Measurements from ENCODE around the gene XYLT1. TPM values are rescaled to one million over a fixed set of nuclear protein-coding genes. Genes with fewer than 3 reads are reported as not detected.
A peak's percentile ranks its signal among the peaks of the same experiment; 100 is the strongest.
"Not testable (repeated sequence)": the region's sequence is repeated elsewhere in the genome, so short reads cannot be mapped to it uniquely, and the experiment has no call there.

The XYLT1 gene, protein sequence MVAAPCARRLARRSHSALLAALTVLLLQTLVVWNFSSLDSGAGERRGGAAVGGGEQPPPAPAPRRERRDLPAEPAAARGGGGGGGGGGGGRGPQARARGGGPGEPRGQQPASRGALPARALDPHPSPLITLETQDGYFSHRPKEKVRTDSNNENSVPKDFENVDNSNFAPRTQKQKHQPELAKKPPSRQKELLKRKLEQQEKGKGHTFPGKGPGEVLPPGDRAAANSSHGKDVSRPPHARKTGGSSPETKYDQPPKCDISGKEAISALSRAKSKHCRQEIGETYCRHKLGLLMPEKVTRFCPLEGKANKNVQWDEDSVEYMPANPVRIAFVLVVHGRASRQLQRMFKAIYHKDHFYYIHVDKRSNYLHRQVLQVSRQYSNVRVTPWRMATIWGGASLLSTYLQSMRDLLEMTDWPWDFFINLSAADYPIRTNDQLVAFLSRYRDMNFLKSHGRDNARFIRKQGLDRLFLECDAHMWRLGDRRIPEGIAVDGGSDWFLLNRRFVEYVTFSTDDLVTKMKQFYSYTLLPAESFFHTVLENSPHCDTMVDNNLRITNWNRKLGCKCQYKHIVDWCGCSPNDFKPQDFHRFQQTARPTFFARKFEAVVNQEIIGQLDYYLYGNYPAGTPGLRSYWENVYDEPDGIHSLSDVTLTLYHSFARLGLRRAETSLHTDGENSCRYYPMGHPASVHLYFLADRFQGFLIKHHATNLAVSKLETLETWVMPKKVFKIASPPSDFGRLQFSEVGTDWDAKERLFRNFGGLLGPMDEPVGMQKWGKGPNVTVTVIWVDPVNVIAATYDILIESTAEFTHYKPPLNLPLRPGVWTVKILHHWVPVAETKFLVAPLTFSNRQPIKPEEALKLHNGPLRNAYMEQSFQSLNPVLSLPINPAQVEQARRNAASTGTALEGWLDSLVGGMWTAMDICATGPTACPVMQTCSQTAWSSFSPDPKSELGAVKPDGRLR
- total RNA-seq = 1 to 10 TPM; 1.9 to 3.1 (median 2.3) TPM

DNA sequence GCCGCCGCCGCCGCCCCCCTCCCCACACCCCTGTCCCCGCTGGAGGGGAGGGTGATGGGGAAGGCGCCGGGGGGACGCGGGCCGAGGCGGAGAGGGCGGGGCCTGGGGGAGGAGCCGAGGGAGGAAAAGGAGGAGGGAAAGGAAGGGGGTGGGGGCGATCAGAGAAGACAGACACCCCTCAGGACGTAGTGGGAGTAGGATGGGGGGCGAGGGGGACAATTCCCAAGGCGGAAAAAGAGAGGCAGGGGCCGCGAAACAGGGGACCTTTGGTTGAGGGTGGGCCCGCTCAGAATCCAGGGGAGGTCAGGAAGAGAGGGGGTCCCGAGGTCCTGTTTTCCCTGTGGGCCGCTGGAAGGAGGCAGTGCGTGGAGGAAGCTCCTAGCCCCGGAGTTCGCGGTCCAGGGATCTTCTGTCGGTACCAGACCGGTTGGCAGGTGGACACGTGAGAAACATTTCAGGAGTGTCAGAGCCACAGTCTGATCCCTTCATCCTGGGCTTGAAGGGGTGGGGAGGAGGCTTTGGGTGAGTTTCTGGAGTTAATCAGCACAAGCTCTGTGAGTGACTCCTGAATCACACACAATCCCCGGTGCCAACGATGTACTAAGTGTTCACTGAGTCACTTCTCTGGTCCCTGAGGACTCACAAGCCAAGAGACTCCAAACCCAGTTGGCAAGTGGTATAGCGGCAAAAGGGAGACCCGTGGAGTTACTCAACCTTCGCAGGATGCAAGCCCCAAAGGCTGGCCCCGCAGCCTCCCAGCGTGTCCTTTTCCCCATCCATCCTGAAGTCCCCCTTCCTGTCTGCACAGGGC, at the start of gene XYLT1:
TSS of gene XYLT1 (minus strand) at position 53 of the 811 bp plus-strand sequence. CDS start 164 bp downstream, outside the sequence.
- ATAC-seq = peak; percentile 54 to 55
- Mint-ChIP-seq H3K36me3 (ENCODE audit: insufficient read depth) (peaks cover 3% of the 10 kb centered on the region), H3K4me1 (ENCODE audit: low read depth) (peaks cover 54% of the 10 kb centered on the region), H3K4me3 (peak within 1 kb of the TSS; percentile 95), H3K27me3 (ENCODE audit: low read depth) (no peaks in the 10 kb centered on the region), H3K9me3 (no peaks in the 10 kb centered on the region)
- peak; percentile 54 for DNase-seq

DNA sequence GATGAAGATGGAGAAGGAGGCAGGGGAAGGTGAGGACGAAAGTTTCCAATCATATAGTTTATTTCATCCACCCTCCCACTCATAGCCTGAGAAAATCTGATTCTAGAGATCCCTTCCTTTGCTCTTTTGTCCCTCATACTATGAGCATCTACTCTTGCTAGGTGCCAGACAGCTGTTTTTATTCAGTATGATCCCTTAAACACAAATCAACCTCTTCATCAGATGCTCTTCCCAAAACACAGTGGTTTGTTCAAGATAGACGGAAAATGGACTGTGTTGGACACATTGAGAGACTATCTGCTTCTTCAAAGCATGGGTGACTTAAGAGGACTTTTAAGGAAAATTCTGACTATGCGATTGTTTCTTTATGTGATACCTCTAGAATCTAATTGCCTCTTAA, 49.4 kb upstream of the XYLT1 start:
- Mint-ChIP-seq H3K36me3 (ENCODE audit: insufficient read depth) (no peaks in the 10 kb centered on the region), H3K9me3 (no peaks in the 10 kb centered on the region), H3K4me1 (ENCODE audit: low read depth) (no peaks in the 10 kb centered on the region), H3K27me3 (ENCODE audit: low read depth) (peaks cover 17% of the 10 kb centered on the region), H3K4me3 (no peak overlapping the region)
- no peak for DNase-seq
- ATAC-seq = no peak

DNA sequence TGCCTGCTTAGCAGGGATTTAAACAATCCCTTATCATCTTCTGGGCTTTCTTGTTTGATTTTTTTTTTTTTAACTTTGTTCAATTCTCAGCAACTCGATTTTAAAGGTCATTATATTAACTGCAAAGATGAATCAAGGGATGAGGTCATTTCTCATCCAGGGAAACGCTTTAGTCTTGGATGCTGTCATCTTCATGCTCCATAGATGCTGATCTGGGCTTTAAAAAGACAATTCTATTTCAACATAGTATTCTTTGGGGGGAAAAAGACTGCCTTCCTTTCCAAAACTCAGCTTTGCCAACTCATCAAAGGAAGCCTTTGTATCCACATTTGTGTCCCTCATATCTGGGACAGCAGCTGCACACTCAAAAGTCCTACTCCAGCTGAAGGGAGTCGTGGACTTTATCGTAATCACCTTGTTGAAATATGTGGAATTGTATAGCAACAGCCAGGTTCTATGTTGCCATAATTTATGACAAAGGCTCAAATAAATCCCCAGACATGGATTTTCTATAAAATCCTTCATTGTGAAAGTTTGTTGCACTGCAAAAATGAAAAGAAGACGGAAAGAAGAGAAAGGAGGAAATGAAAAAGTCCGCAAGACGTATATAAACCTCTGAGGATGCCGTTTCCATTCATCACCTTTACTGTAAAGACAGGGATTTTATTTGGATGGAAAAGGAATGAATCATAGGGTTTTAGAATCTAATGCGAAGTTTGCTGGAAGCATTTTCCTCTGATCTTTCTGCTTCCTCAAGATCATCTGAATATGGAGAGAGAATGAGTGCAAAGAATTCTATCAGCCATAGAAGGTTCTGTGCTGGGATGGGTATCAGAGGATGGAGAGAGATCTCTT, 48.6 kb upstream of the XYLT1 start:
- Mint-ChIP-seq H3K27me3 (ENCODE audit: low read depth) (peaks cover 17% of the 10 kb centered on the region), H3K9me3 (no peaks in the 10 kb centered on the region), H3K4me3 (no peak overlapping the region), H3K36me3 (ENCODE audit: insufficient read depth) (no peaks in the 10 kb centered on the region), H3K4me1 (ENCODE audit: low read depth) (no peaks in the 10 kb centered on the region)
- DNase-seq (no peak), ATAC-seq (no peak)

DNA sequence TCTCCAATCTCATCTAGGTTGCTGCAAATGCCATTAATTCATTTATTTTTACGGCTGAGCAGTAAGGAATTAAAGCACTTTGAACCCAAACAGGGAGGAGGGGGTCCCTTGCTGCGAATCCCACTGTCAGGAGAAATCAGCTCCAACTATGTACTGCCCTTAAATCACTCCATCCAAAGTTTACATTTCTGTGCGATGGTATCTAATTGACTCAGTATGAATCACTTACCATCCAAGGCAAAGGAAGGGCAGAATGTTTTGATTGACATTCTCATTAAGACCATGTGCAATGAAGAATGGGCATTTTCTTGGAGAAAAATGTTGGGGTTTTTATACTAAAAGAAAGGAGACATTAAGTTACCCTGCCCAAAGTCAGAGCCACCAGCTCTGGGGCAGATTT, 47.7 kb upstream of the XYLT1 start:
- Mint-ChIP-seq H3K27me3 (ENCODE audit: low read depth) (peaks cover 21% of the 10 kb centered on the region), H3K4me1 (ENCODE audit: low read depth) (no peaks in the 10 kb centered on the region), H3K36me3 (ENCODE audit: insufficient read depth) (no peaks in the 10 kb centered on the region), H3K4me3 (no peak overlapping the region), H3K9me3 (no peaks in the 10 kb centered on the region)
- ATAC-seq = no peak
- no peak for DNase-seq

DNA sequence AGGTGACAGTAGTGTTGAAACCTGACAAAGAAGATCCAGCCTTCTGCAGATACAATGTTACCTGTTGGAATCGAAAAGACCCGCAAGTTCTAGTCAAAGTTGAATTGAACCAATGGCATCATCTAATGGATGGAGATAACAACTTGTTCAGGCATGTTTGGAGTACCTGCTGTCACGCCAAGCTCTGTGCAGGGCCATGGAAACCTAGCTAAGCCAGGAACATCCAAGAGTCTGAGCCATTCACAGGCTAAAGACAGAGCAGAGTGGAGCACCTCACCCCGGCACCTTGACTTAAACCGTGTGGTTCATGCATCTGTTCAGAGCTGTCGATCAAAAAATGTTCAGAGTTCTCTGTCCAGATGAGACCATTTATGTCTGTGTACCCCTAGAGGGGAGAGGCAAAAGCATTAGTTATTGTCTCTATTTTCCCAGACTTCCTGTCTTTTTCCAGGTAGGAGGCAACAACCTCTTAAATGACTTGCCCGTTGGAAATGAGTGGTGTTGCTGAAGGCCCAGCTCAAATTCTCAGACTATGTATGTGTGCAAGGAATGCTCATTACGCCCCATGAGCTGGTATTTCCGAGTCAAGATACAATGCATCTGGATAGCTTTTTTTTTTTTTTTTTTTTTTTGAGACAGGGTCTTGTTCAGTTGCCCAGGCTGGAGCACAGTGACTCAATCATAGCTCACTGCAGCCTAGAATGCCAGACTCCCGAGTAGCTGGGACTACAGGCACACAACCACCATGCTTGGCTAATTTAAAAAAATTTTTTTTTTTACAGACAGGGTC, 44.9 kb upstream of the XYLT1 start:
- Mint-ChIP-seq H3K4me3 (no peak overlapping the region), H3K4me1 (ENCODE audit: low read depth) (no peaks in the 10 kb centered on the region), H3K9me3 (no peaks in the 10 kb centered on the region), H3K27me3 (ENCODE audit: low read depth) (peaks cover 24% of the 10 kb centered on the region), H3K36me3 (ENCODE audit: insufficient read depth) (no peaks in the 10 kb centered on the region)
- no peak for DNase-seq
- ATAC-seq = no peak

DNA sequence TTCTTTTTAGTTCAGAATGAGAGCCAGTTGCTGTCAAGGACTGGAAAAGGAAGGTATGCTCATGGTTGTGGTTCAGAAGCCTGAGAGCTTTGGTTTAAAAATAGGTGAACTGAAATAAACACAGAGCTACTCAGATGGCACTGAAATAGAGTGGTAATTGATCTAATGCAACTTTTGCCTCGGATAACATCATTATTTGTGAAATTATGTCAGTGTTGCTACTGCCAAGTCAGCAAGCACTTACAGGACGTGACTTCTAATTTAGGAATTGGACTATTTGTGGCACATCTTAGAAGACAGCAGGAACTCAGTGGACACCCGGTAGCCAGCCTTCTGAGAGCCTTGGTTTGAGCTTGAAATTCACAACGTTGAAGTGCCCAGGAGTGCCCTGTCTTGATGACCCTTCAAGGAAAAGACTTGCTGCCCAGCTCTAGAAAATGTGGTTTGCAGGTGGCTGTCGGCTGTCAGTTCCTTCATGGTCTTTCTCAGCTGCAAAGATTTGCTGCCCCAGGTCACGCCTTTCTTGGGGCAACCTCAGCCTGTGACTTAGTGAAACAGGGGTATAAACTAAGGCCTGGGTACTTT, 42.0 kb upstream of the XYLT1 start:
- no peak overlapping the region for H3K4me3 Mint-ChIP-seq
- DNase-seq (no peak), ATAC-seq (no peak)
- H3K9me3 Mint-ChIP-seq = peaks cover 7% of the 10 kb centered on the region
- H3K36me3 Mint-ChIP-seq (ENCODE audit: insufficient read depth) = no peaks in the 10 kb centered on the region
- peaks cover 16% of the 10 kb centered on the region for H3K27me3 Mint-ChIP-seq (ENCODE audit: low read depth)
- no peaks in the 10 kb centered on the region for H3K4me1 Mint-ChIP-seq (ENCODE audit: low read depth)

DNA sequence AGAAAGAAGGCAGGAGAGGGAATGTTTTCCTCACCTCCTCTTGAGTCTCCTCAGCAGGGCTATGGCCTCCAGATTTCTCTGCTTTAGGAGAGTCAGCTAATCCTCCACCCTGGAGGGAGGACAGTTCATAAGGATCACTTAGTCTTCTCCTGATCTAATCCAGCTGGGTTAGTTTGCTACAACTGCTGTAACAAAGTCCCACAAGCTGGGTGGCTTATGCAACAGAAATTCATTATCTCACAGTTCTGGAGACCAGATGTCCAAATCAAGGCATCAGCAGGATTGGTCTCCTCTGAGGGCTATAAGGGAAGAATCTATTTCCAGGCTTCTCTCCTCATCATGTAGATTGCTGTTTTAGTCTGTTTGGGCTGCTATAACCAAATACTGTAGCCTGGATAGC, 40.6 kb upstream of the XYLT1 start:
- DNase-seq (no peak), ATAC-seq (no peak)
- Mint-ChIP-seq H3K9me3 (peaks cover 7% of the 10 kb centered on the region), H3K4me3 (no peak overlapping the region), H3K27me3 (ENCODE audit: low read depth) (peaks cover 13% of the 10 kb centered on the region), H3K4me1 (ENCODE audit: low read depth) (no peaks in the 10 kb centered on the region), H3K36me3 (ENCODE audit: insufficient read depth) (no peaks in the 10 kb centered on the region)

DNA sequence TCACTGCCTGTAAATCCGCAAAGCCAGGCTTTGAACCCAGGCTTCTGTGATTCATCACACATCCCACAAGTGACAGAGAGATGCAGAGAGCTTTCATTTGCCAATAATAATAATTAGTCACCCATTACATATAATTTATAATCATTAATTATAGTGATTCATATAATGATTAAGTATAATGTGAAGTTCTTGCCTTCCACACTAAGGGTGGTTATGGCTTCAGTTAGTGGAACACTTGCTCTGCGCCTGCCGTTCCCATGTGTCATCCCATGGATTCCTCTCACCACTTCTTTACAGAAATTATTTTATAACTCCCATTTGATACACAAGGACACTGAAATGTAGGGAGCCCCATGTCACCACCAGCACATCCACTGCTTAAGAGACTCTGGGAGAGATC, 39.8 kb upstream of the XYLT1 start:
- no peak for DNase-seq
- H3K9me3 Mint-ChIP-seq = peaks cover 7% of the 10 kb centered on the region
- no peaks in the 10 kb centered on the region for H3K36me3 Mint-ChIP-seq (ENCODE audit: insufficient read depth)
- H3K4me1 Mint-ChIP-seq (ENCODE audit: low read depth) = no peaks in the 10 kb centered on the region
- ATAC-seq = no peak
- H3K4me3 Mint-ChIP-seq = no peak overlapping the region
- peaks cover 11% of the 10 kb centered on the region for H3K27me3 Mint-ChIP-seq (ENCODE audit: low read depth)

DNA sequence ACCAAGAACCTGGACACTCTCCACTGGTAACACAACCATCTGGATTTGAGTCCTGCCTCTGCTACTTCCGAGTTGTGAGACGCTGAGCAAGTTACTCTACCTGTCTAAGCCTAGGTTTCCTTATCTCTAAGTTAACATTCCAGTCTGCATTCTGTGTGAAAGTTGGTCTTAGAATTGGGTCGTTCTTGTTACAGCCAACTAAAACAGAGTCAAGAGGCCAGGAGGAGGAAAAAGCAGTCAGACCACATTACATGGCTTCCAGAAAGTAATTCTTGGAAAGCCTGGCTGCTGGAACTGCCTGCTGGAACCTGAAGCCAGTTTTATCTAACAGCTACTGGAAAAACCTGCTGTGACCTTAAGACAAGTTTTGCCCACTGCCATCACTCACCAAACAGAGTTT, 38.4 kb upstream of the XYLT1 start:
- no peaks in the 10 kb centered on the region for H3K36me3 Mint-ChIP-seq (ENCODE audit: insufficient read depth)
- H3K4me3 Mint-ChIP-seq = no peak overlapping the region
- H3K4me1 Mint-ChIP-seq (ENCODE audit: low read depth) = no peaks in the 10 kb centered on the region
- DNase-seq (no peak), ATAC-seq (no peak)
- peaks cover 7% of the 10 kb centered on the region for H3K9me3 Mint-ChIP-seq
- peaks cover 11% of the 10 kb centered on the region for H3K27me3 Mint-ChIP-seq (ENCODE audit: low read depth)

DNA sequence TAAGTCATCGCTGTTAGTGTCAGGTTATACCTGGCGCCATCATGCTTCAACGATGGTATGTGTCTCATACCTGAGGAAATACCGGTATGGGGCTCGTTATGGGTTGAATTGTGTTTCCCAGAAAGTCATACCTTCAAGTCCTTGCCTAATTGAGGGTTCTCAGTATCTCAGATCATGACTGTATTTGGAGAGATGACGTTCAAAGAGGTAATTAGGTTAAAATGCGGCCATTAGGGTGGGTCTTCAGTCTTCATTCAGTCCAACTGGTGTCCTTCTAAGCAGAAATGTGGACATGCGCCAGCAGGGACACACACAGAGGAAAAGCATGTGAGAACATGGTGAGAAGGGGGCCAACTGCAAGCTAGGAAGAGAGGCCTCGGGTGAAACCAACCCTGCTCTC, 37.5 kb upstream of the XYLT1 start:
- H3K27me3 Mint-ChIP-seq (ENCODE audit: low read depth) = peaks cover 7% of the 10 kb centered on the region
- no peaks in the 10 kb centered on the region for H3K4me1 Mint-ChIP-seq (ENCODE audit: low read depth)
- H3K36me3 Mint-ChIP-seq (ENCODE audit: insufficient read depth) = no peaks in the 10 kb centered on the region
- ATAC-seq (no peak), DNase-seq (no peak)
- no peak overlapping the region for H3K4me3 Mint-ChIP-seq
- peaks cover 7% of the 10 kb centered on the region for H3K9me3 Mint-ChIP-seq

DNA sequence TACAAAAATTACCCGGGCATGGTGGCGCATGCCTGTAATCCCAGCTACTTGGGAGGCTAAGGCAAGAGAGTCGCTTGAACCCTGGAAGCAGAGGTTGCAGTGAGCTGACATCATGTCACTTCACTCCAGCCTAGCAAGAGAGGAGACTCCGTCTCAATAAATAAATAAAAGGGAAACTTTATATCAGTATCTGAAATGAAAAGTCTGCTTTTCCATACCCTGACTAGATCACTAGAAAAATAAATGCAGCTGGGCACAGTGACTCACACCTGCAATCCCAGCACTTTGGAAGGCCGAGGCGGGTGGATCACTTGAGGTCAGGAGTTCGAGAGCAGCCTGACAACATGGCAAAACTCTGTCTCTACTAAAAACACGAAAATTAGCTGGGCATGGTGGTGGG, 36.8 kb upstream of the XYLT1 start:
- not testable (repeated sequence) for ATAC-seq

DNA sequence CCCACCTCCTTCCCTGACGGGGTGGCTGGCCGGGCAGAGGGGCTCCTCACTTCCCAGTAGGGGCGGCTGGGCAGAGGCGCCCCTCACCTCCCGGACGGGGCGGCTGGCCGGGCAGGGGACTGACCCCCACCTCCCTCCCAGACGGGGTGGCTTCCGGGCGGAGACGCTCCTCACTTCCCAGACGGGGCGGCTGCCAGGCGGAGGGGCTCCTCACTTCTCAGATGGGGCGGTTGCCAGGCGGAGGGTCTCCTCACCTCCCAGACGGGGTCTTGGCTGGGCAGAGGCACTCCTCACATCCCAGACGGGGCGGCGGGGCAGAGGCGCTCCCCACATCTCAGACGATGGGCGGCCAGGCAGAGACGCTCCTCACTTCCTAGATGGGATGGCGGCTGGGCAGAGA, 35.1 kb upstream of the XYLT1 start:
- H3K27me3 Mint-ChIP-seq (ENCODE audit: low read depth); H3K4me3 Mint-ChIP-seq; H3K36me3 Mint-ChIP-seq (ENCODE audit: insufficient read depth); ATAC-seq; H3K9me3 Mint-ChIP-seq; DNase-seq; H3K4me1 Mint-ChIP-seq (ENCODE audit: low read depth): not testable (repeated sequence)

More for the DNA sequence above, 36.8 kb upstream of the XYLT1 start:
- not testable (repeated sequence) for DNase-seq; H3K4me3 Mint-ChIP-seq; H3K36me3 Mint-ChIP-seq (ENCODE audit: insufficient read depth); H3K27me3 Mint-ChIP-seq (ENCODE audit: low read depth); H3K4me1 Mint-ChIP-seq (ENCODE audit: low read depth); H3K9me3 Mint-ChIP-seq

All from activated T-cell treated with anti-CD3 and anti-CD28 coated beads, Interleukin-2, amount 50 U/mL, for 4 hours (primary cell).